ENCODE results near the gene GP9. TPM values are rescaled to one million over a fixed set of nuclear protein-coding genes. Genes with fewer than 3 reads are reported as not detected.

GP9 gene
- total RNA-seq, 6 donors from 2014 or later, result 0.47 to 12.0 (median 4.3) TPM; not detected in 1

- 89 to 94% methylated on average over 6 of the region's 6 CpGs for WGBS, 2 donors
- no peak for TF ChIP-seq EP300 (IDR thresholded peaks at IDR 0.05)
- no peak for TF ChIP-seq CTCF (IDR thresholded peaks at IDR 0.05)
- TF ChIP-seq POLR2A (IDR thresholded peaks at IDR 0.05), result no peak
- no peak for TF ChIP-seq POLR2AphosphoS5 (IDR thresholded peaks at IDR 0.05)
- Histone ChIP-seq H3K4me1 (peaks cover 16 to 30% (median 18%) of the 10 kb centered on the region in 4 donors), H3K4me3 (no peak overlapping the region), H3K9me3 (no peaks in the 10 kb centered on the region), H3K36me3 (peaks cover 2 to 40% (median 19%) of the 10 kb centered on the region in 4 donors), H3K27me3 (no peaks in the 10 kb centered on the region), H3K27ac (no peak overlapping the region)
- ATAC-seq (ENCODE audit: low FRiP score in 2 of 2) (no peak), DNase-seq (no peak)
Observed at GRCh38 chr3:129104498-129105079, 44.0 kb downstream of the GP9 start.

- Histone ChIP-seq H3K4me1 (peaks cover 16 to 30% (median 18%) of the 10 kb centered on the region in 4 donors), H3K9me3 (no peaks in the 10 kb centered on the region), H3K36me3 (peaks cover 2 to 47% (median 20%) of the 10 kb centered on the region in 4 donors), H3K4me3 (no peak overlapping the region), H3K27ac (no peak overlapping the region), H3K27me3 (no peaks in the 10 kb centered on the region)
- TF ChIP-seq CTCF (IDR thresholded peaks at IDR 0.05) (no peak), EP300 (IDR thresholded peaks at IDR 0.05) (no peak), POLR2A (IDR thresholded peaks at IDR 0.05) (no peak), POLR2AphosphoS5 (IDR thresholded peaks at IDR 0.05) (no peak)
- no peak for ATAC-seq (ENCODE audit: low FRiP score in 2 of 2)
- 81 to 83% methylated on average over 4 of the region's 4 CpGs for WGBS, 2 donors
- no peak for DNase-seq
Observed at GRCh38 chr3:129105862-129106261, 45.3 kb downstream of the GP9 start.

GRCh38 chr3:129106320-129106719 is 45.7 kb downstream of the GP9 start:
- DNase-seq (no peak), ATAC-seq (ENCODE audit: low FRiP score in 2 of 2) (peak in 1 of 2 donors; percentile 32)
- Histone ChIP-seq H3K27ac (no peak overlapping the region), H3K9me3 (no peaks in the 10 kb centered on the region), H3K4me3 (no peak overlapping the region), H3K36me3 (peaks cover 2 to 48% (median 20%) of the 10 kb centered on the region in 4 donors), H3K27me3 (no peaks in the 10 kb centered on the region), H3K4me1 (peaks cover 16 to 30% (median 18%) of the 10 kb centered on the region in 4 donors)
- TF ChIP-seq POLR2A (IDR thresholded peaks at IDR 0.05), result no peak
- no peak for TF ChIP-seq EP300 (IDR thresholded peaks at IDR 0.05)
- no peak for TF ChIP-seq CTCF (IDR thresholded peaks at IDR 0.05)
- TF ChIP-seq POLR2AphosphoS5 (IDR thresholded peaks at IDR 0.05), result no peak
- 91 to 96% methylated on average over 5 of the region's 5 CpGs for WGBS, 2 donors

- Histone ChIP-seq H3K36me3 (peaks cover 2 to 49% (median 18%) of the 10 kb centered on the region in 4 donors), H3K9me3 (no peaks in the 10 kb centered on the region), H3K27ac (no peak overlapping the region), H3K4me1 (peaks cover 16 to 23% (median 18%) of the 10 kb centered on the region in 4 donors), H3K27me3 (no peaks in the 10 kb centered on the region), H3K4me3 (no peak overlapping the region)
- ATAC-seq (ENCODE audit: low FRiP score in 2 of 2) (peak in 1 of 2 donors; percentile 28), DNase-seq (peak in 1 of 2 donors; percentile 36)
- TF ChIP-seq CTCF (IDR thresholded peaks at IDR 0.05) (no peak), POLR2AphosphoS5 (IDR thresholded peaks at IDR 0.05) (no peak), EP300 (IDR thresholded peaks at IDR 0.05) (no peak), POLR2A (IDR thresholded peaks at IDR 0.05) (no peak)
- 21 to 67% methylated on average over 4 to 19 of the region's 19 CpGs for WGBS, 2 donors
Observed at GRCh38 chr3:129106866-129107565, 46.4 kb downstream of the GP9 start.
